ENCODE measurements around the gene PCIF1. TPM values are rescaled to one million over a fixed set of nuclear protein-coding genes. Genes with fewer than 3 reads are reported as not detected.
A peak's percentile ranks its signal among the peaks of the same experiment; 100 is the strongest.

PCIF1 gene
- total RNA-seq, 1 donor from 2014 or later, result 9.5 TPM

GRCh38 chr20:45962031-45962755, 27.7 kb downstream of the PCIF1 start:
- H3K4me3 Mint-ChIP-seq, result no peak overlapping the region
- Histone ChIP-seq H3K4me2 (no peak overlapping the region), H3F3A (ENCODE audit: low read depth) (no peaks in the 10 kb centered on the region), H3K9ac (no peak overlapping the region), H3K36me3 (no peaks in the 10 kb centered on the region), H3K27me3 (no peaks in the 10 kb centered on the region), H3K9me3 (ENCODE audit: low read depth) (no peaks in the 10 kb centered on the region), H2AFZ (replicated peaks) (no peak overlapping the region), H3K4me3 (no peak overlapping the region), H4K20me1 (ENCODE audit: low read depth) (no peaks in the 10 kb centered on the region), H3K79me2 (ENCODE audit: low read depth) (no peaks in the 10 kb centered on the region), H3K27ac (no peak overlapping the region), H3K4me1 (no peaks in the 10 kb centered on the region)
- no peak for TF ChIP-seq CTCF (IDR thresholded peaks at IDR 0.05)
- no peak for TF ChIP-seq EZH2phosphoT487 (IDR thresholded peaks at IDR 0.05)
- TF ChIP-seq EZH2 (IDR thresholded peaks at IDR 0.05), result no peak
- peaks cover 3% of the 10 kb centered on the region for H3K27me3 Mint-ChIP-seq (ENCODE audit: insufficient read depth, low read depth)
- no peaks in the 10 kb centered on the region for H3K9me3 Mint-ChIP-seq
- H3K36me3 Mint-ChIP-seq, result peaks cover 11% of the 10 kb centered on the region
- no peak overlapping the region for H3K27ac Mint-ChIP-seq
- no peak for DNase-seq (ENCODE audit: low spot score)
- no peaks in the 10 kb centered on the region for H3K4me1 Mint-ChIP-seq

GRCh38 chr20:45963059-45964005, 28.8 kb downstream of the PCIF1 start:
- Mint-ChIP-seq H3K9me3 (no peaks in the 10 kb centered on the region), H3K27ac (no peak overlapping the region), H3K4me3 (no peak overlapping the region), H3K4me1 (no peaks in the 10 kb centered on the region), H3K27me3 (ENCODE audit: insufficient read depth, low read depth) (peaks cover 3% of the 10 kb centered on the region), H3K36me3 (peaks cover 11% of the 10 kb centered on the region)
- DNase-seq (ENCODE audit: low spot score), result peak; percentile 67
- no peaks in the 10 kb centered on the region for H3K9me3 ChIP-seq (ENCODE audit: low read depth)
- H3K9ac ChIP-seq, result no peak overlapping the region
- no peaks in the 10 kb centered on the region for H3K36me3 ChIP-seq
- TF ChIP-seq EZH2 (IDR thresholded peaks at IDR 0.05), result no peak
- peak; percentile 51 for TF ChIP-seq CTCF (IDR thresholded peaks at IDR 0.05)
- no peaks in the 10 kb centered on the region for H3K27me3 ChIP-seq
- H3K4me1 ChIP-seq, result no peaks in the 10 kb centered on the region
- no peaks in the 10 kb centered on the region for H3F3A ChIP-seq (ENCODE audit: low read depth)
- no peaks in the 10 kb centered on the region for H3K79me2 ChIP-seq (ENCODE audit: low read depth)
- H4K20me1 ChIP-seq (ENCODE audit: low read depth), result no peaks in the 10 kb centered on the region
- H3K4me3 ChIP-seq, result no peak overlapping the region
- H3K4me2 ChIP-seq, result no peak overlapping the region
- H2AFZ ChIP-seq (replicated peaks), result no peak overlapping the region
- no peak overlapping the region for H3K27ac ChIP-seq

- H3K4me1 ChIP-seq, result no peaks in the 10 kb centered on the region
- TF ChIP-seq EZH2 (IDR thresholded peaks at IDR 0.05) (no peak), CTCF (IDR thresholded peaks at IDR 0.05) (no peak), EZH2phosphoT487 (IDR thresholded peaks at IDR 0.05) (no peak)
- Mint-ChIP-seq H3K4me1 (no peaks in the 10 kb centered on the region), H3K27ac (no peak overlapping the region), H3K36me3 (peaks cover 4% of the 10 kb centered on the region), H3K27me3 (ENCODE audit: insufficient read depth, low read depth) (peaks cover 3% of the 10 kb centered on the region), H3K9me3 (no peaks in the 10 kb centered on the region), H3K4me3 (no peak overlapping the region)
- no peak overlapping the region for H3K9ac ChIP-seq
- no peak overlapping the region for H2AFZ ChIP-seq (replicated peaks)
- H3K79me2 ChIP-seq (ENCODE audit: low read depth), result no peaks in the 10 kb centered on the region
- H3K27ac ChIP-seq, result no peak overlapping the region
- DNase-seq (ENCODE audit: low spot score), result no peak
- H3F3A ChIP-seq (ENCODE audit: low read depth), result no peaks in the 10 kb centered on the region
- H3K27me3 ChIP-seq, result no peaks in the 10 kb centered on the region
- no peak overlapping the region for H3K4me2 ChIP-seq
- no peaks in the 10 kb centered on the region for H3K9me3 ChIP-seq (ENCODE audit: low read depth)
- H4K20me1 ChIP-seq (ENCODE audit: low read depth), result no peaks in the 10 kb centered on the region
- H3K36me3 ChIP-seq, result no peaks in the 10 kb centered on the region
- no peak overlapping the region for H3K4me3 ChIP-seq
Measured at GRCh38 chr20:45964006-45964400, 29.5 kb downstream of the PCIF1 start.
